Keratinocyte (primary cell): ENCODE data around the gene AATF. TPM values are rescaled to one million over a fixed set of nuclear protein-coding genes. Genes with fewer than 3 reads are reported as not detected.

ENCODE experiments used
- DNase-seq: peaks from one replicate; pipeline ENCODE4 v3.0.0-alpha.2; 2011; ENCODE audit warnings: low read depth, missing footprints, low spot score
- FAIRE-seq: peaks from 2 replicates; lab custom pipeline; 2011; peaks lifted over from hg19 to GRCh38; lab: Jason Lieb, UNC
- H2AFZ ChIP-seq: 2 replicates; pipeline ENCODE4 v1.6.0; 2012; ENCODE audit warnings: low read length, control low read depth, inconsistent platforms; ENCODE audit not compliant: control insufficient read depth
- H3K27ac ChIP-seq: 2 replicates; pipeline ENCODE4 v1.5.1; 2011; ENCODE audit warnings: low read length; ENCODE audit not compliant: control insufficient read depth, insufficient read depth
- H3K27me3 ChIP-seq: 3 replicates; pipeline ENCODE4 v1.6.0; 2011; ENCODE audit warnings: low read length; ENCODE audit not compliant: control insufficient read depth, insufficient read depth; ENCODE audit errors: extremely low read depth
- H3K36me3 ChIP-seq, 2 experiments: 2 replicates in 1 of 2; 3 replicates in 1 of 2; pipeline ENCODE4 v1.5.1; 2011; ENCODE audit warnings: low read length in 2 of 2, mild to moderate bottlenecking in 1 of 2; ENCODE audit not compliant: control insufficient read depth in 2 of 2, insufficient read depth in 2 of 2; ENCODE audit errors: extremely low read depth in 1 of 2
- H3K4me1 ChIP-seq: 3 replicates; pipeline ENCODE4 v1.5.1; 2011; ENCODE audit warnings: low read length; ENCODE audit not compliant: control insufficient read depth, insufficient read depth; ENCODE audit errors: extremely low read depth
- H3K4me2 ChIP-seq: 3 replicates; pipeline ENCODE4 v1.6.0; 2011; ENCODE audit warnings: low read depth, low read length; ENCODE audit not compliant: control insufficient read depth, insufficient read depth; ENCODE audit errors: extremely low read depth
- H3K4me3 ChIP-seq, 3 experiments: fragments of 200-600 bp in 1 of 3; sonication (generic) in 1 of 3; 2 replicates in 2 of 3; 3 replicates in 1 of 3; pipeline ENCODE4 v1.5.1; 2011 to 2016; ENCODE audit warnings: low read length in 3 of 3, mild to moderate bottlenecking in 3 of 3, control low read depth in 2 of 3, inconsistent platforms in 1 of 3, low read depth in 1 of 3, mixed read lengths in 1 of 3, mixed run types in 1 of 3, moderate library complexity in 1 of 3; ENCODE audit not compliant: control insufficient read depth in 2 of 3, insufficient read depth in 2 of 3; ENCODE audit errors: extremely low read depth in 1 of 3
- H3K79me2 ChIP-seq: 2 replicates; pipeline ENCODE4 v1.6.0; 2012; ENCODE audit warnings: low read length; ENCODE audit not compliant: control insufficient read depth, insufficient read depth
- H3K9ac ChIP-seq: 3 replicates; pipeline ENCODE4 v1.6.0; 2011; ENCODE audit warnings: low read length; ENCODE audit not compliant: control insufficient read depth, insufficient read depth; ENCODE audit errors: extremely low read depth
- H3K9me1 ChIP-seq: 3 replicates; pipeline ENCODE4 v1.6.0; 2011; ENCODE audit warnings: low read length; ENCODE audit not compliant: control insufficient read depth, insufficient read depth; ENCODE audit errors: extremely low read depth
- H3K9me3 ChIP-seq: 2 replicates; pipeline ENCODE4 v1.5.1; 2012; ENCODE audit warnings: low read depth, low read length; ENCODE audit not compliant: control insufficient read depth
- H4K20me1 ChIP-seq: 3 replicates; pipeline ENCODE4 v1.6.0; 2011; ENCODE audit warnings: low read length; ENCODE audit not compliant: control insufficient read depth, insufficient read depth; ENCODE audit errors: extremely low read depth
- EZH2 ChIP-seq: IDR thresholded peaks from one replicate; pipeline ENCODE4 v1.6.1; 2012; ENCODE audit warnings: inconsistent platforms, mild to moderate bottlenecking, low read length, moderate library complexity
- dilution Hi-C: fragments of 300-500 bp; cut with MboI; formaldehyde crosslinking; loops from one replicate; pipeline ENCODE4 v1.7.0; 2020; ENCODE audit warnings: low sequenced_read_pairs; ENCODE audit not compliant: extremely low pct_ligation_motif_present
- polyA plus RNA-seq, 5 experiments: library from polyadenylated mRNA; depleted of rRNA in 3 of 5; stranded (reverse) in 3 of 5; stranded (forward) in 1 of 5; unstranded in 1 of 5; fragments of >200 nt; gene quantifications; 1 replicate in 1 of 5; 2 replicates in 3 of 5; 3 replicates in 1 of 5; pipeline versions ENCODE4 v1.2.1 to v1.2.3, GENCODE V29; 2011 to 2012; ENCODE audit warnings: missing spikeins in 2 of 5, low read depth in 1 of 5, low replicate concordance in 1 of 5
- small RNA-seq, 3 experiments: library from RNA; depleted of rRNA; stranded (forward); fragments of <200 nt; gene quantifications; one replicate each; pipeline ENCODE3, GENCODE V24; 2012; ENCODE audit warnings: low read depth in 3 of 3, low replicate concordance in 1 of 3; ENCODE audit not compliant: insufficient read length in 3 of 3
- TF ChIP-seq, protein P1 (sequence below), 3 experiments: IDR thresholded peaks in 1 of 3; conservative IDR thresholded peaks in 1 of 3; optimal IDR thresholded peaks in 1 of 3; 2 replicates in 2 of 3; 3 replicates in 1 of 3; pipeline versions ENCODE3 to v1.5.1; 2011; ENCODE audit warnings: low read length in 3 of 3, mild to moderate bottlenecking in 3 of 3, moderate library complexity in 2 of 3, control low read depth in 1 of 3, inconsistent platforms in 1 of 3; ENCODE audit not compliant: insufficient read depth in 2 of 3; ENCODE audit errors: extremely low read depth in 1 of 3

Gene AATF
- polyA plus RNA-seq, 1 donor (not counting 4 experiments of a cell fraction or from before 2014, with no cell fraction given): 30.4 TPM

DNA sequence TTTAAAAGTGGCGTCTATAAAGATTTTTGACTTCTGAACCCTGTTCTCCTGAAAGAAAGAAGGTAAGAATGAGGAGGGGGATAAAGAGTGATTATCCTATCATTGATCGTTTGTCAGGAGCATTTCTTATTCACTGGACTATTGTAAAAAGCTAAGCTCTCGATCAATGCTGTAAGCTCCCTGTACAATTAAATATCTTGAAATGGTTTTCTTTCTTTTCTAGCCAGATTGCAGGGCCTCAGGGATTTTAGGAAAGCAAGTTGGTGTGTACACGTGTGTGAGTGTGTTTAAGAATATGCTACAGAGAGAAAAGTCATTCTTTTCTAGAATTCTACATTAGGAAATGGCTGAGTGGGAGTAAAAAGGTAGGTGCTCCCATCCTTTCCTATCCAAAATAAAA, 154.5 kb downstream of the AATF start:
- Histone ChIP-seq H3K79me2 (no peaks in the 10 kb centered on the region), H3K4me2 (no peak overlapping the region), H3K9me1 (no peaks in the 10 kb centered on the region), H4K20me1 (no peaks in the 10 kb centered on the region), H3K27ac (no peak overlapping the region), H3K36me3 (peaks cover 14 to 32% of the 10 kb centered on the region in 2 experiments), H3K27me3 (no peaks in the 10 kb centered on the region), H3K9me3 (no peaks in the 10 kb centered on the region), H2AFZ (no peak overlapping the region), H3K4me1 (peaks cover 10% of the 10 kb centered on the region), H3K4me3 (no peak overlapping the region), H3K9ac (no peak overlapping the region)
- no peak for FAIRE-seq
- DNase-seq: no peak
- dilution Hi-C loops: no loop called here
- TF ChIP-seq, protein P1, sequence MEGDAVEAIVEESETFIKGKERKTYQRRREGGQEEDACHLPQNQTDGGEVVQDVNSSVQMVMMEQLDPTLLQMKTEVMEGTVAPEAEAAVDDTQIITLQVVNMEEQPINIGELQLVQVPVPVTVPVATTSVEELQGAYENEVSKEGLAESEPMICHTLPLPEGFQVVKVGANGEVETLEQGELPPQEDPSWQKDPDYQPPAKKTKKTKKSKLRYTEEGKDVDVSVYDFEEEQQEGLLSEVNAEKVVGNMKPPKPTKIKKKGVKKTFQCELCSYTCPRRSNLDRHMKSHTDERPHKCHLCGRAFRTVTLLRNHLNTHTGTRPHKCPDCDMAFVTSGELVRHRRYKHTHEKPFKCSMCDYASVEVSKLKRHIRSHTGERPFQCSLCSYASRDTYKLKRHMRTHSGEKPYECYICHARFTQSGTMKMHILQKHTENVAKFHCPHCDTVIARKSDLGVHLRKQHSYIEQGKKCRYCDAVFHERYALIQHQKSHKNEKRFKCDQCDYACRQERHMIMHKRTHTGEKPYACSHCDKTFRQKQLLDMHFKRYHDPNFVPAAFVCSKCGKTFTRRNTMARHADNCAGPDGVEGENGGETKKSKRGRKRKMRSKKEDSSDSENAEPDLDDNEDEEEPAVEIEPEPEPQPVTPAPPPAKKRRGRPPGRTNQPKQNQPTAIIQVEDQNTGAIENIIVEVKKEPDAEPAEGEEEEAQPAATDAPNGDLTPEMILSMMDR (optimal IDR thresholded peaks at IDR 0.05 in 1 of 3, IDR thresholded peaks at IDR 0.05 in 1 of 3, conservative IDR thresholded peaks at IDR 0.05 in 1 of 3; ENCODE audit: extremely low read depth in 1 of 3, insufficient read depth in 2 of 3, low read length in 3 of 3): no peak
- TF ChIP-seq EZH2: no peak

DNA sequence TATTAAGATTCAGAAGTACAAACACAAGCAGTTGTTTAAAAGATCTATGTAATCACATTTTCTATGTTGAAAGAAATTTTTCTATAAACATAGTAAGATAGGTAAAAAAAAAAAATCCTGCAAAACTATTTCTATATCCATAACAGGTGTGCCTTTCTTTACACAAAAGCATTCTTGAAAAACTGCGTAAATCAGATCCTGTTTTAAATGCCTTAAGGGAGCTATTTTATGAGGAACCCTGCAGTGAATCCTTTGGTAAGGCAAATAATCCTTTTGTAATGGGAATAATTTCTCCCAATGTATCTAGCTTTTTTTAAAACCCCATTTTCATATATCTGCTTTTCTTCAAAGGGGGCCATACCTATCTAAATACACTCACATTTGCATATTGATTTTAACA, 157.3 kb downstream of the AATF start:
- FAIRE-seq (no peak), DNase-seq (no peak)
- Histone ChIP-seq H2AFZ (no peak overlapping the region), H3K9me1 (no peaks in the 10 kb centered on the region), H3K4me1 (peaks cover 10% of the 10 kb centered on the region), H3K79me2 (no peaks in the 10 kb centered on the region), H4K20me1 (no peaks in the 10 kb centered on the region), H3K4me2 (no peak overlapping the region), H3K9ac (no peak overlapping the region), H3K36me3 (peaks cover 22 to 33% of the 10 kb centered on the region in 2 experiments), H3K27me3 (no peaks in the 10 kb centered on the region), H3K27ac (no peak overlapping the region), H3K9me3 (no peaks in the 10 kb centered on the region), H3K4me3 (no peak overlapping the region)
- dilution Hi-C loops: no loop called here
- TF ChIP-seq EZH2: no peak
- TF ChIP-seq, protein P1 (optimal IDR thresholded peaks at IDR 0.05 in 1 of 3, IDR thresholded peaks at IDR 0.05 in 1 of 3, conservative IDR thresholded peaks at IDR 0.05 in 1 of 3; ENCODE audit: extremely low read depth in 1 of 3, insufficient read depth in 2 of 3, low read length in 3 of 3): no peak

Small RNA genes lying within 50 kb of the gene (small RNA-seq; reads per million reads assigned to genes)
- gene AC243773.2 (0 reads per million in 3 experiments), gene MIR2909 (0 reads per million in 3 experiments)

Other genes with a start within 250 kb of the AATF start
- gene LHX1, start 11.5 kb upstream of the AATF start, polyA plus RNA-seq: 0.21 to 1.5 TPM (median 0.35 TPM) in 3 replicates